Neural cell (in vitro differentiated cells): ENCODE data around the gene AGO3.

Experiments
- CTCF ChIP-seq: fragments of 450-650 bp; IDR thresholded peaks from 2 replicates; pipeline ENCODE4 v1.5.1; 2014; ENCODE audit warnings: antibody characterized with exemption, mild to moderate bottlenecking, moderate library complexity; ENCODE audit not compliant: poor library complexity, severe bottlenecking
- EP300 ChIP-seq: fragments of 450-650 bp; conservative IDR thresholded peaks from 2 replicates; pipeline ENCODE4 v1.6.1; 2014; ENCODE audit warnings: antibody characterized with exemption, mild to moderate bottlenecking, moderate library complexity; ENCODE audit not compliant: poor library complexity, severe bottlenecking
- EZH2 ChIP-seq: fragments of 200-600, 300-800 bp; shearing (Covaris generic), sonication (generic); IDR thresholded peaks from 2 replicates; pipeline ENCODE4 v1.6.1; 2014; ENCODE audit warnings: antibody characterized with exemption, low read length, borderline replicate concordance, mild to moderate bottlenecking; ENCODE audit not compliant: insufficient read depth, poor library complexity, severe bottlenecking
- POLR2AphosphoS5 ChIP-seq: IDR thresholded peaks from 2 replicates; pipeline ENCODE4 v1.6.1; 2012
- REST ChIP-seq: IDR thresholded peaks from 2 replicates; pipeline ENCODE4 v1.6.1; 2012; ENCODE audit warnings: borderline replicate concordance
- TAF1 ChIP-seq: IDR thresholded peaks from 2 replicates; pipeline ENCODE4 v1.6.1; 2012; ENCODE audit warnings: low read depth

DNA sequence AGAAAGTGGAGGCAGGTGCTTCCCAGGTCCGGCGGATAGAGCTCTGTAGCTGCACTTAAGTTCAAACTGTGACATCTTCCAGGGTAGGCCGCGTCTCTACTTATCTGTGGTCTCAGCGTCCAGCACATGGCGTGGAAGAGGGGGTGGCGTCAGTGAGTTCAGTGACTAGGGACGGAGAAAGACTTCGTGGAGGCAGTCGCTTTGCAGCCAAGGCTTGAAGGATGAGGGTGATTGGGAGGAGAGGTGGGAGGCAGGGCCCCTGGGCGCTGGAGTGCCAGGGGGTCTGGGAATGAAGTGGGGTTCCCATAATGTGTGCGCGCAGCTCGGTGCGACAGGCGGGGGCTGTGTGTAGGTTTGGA is 48.3 kb upstream of the AGO3 start:
- TF ChIP-seq EZH2 (no peak), CTCF (no peak), REST (no peak), EP300 (no peak), POLR2AphosphoS5 (no peak), TAF1 (no peak)
